CD1c-positive myeloid dendritic cell (primary cell): Measurements from ENCODE around the gene BRD9.

Experiments
- DNase-seq: peaks from one replicate; pipeline ENCODE4 v3.0.0-alpha.2; 2016; ENCODE audit errors: extremely low spot score

Gene BRD9

GRCh38 chr5:878125-878524, 14.5 kb downstream of the BRD9 start:
- DNase-seq, result no peak

- DNase-seq, result no peak
Measured at GRCh38 chr5:876398-877365, 15.9 kb downstream of the BRD9 start.

- no peak for DNase-seq
Measured at GRCh38 chr5:875931-876330, 16.7 kb downstream of the BRD9 start.

- peak; percentile 40 for DNase-seq
Measured at GRCh38 chr5:873328-873727, 19.3 kb downstream of the BRD9 start.

GRCh38 chr5:872301-872700, 20.3 kb downstream of the BRD9 start:
- no peak for DNase-seq

- no peak for DNase-seq
Measured at GRCh38 chr5:871596-872298, 20.9 kb downstream of the BRD9 start.

GRCh38 chr5:870956-871355, 21.6 kb downstream of the BRD9 start:
- DNase-seq, result no peak

GRCh38 chr5:868428-869135, 24.0 kb downstream of the BRD9 start:
- DNase-seq, result no peak

- DNase-seq, result no peak
Measured at GRCh38 chr5:867300-867870, 25.2 kb downstream of the BRD9 start.

GRCh38 chr5:865771-866170, 26.8 kb downstream of the BRD9 start:
- no peak for DNase-seq

GRCh38 chr5:865168-865521, 27.5 kb downstream of the BRD9 start:
- DNase-seq, result no peak

GRCh38 chr5:864492-865167, 28.0 kb downstream of the BRD9 start:
- no peak for DNase-seq

- no peak for DNase-seq
Measured at GRCh38 chr5:863244-863805, 29.3 kb downstream of the BRD9 start.

GRCh38 chr5:862367-863243, 30.0 kb downstream of the BRD9 start:
- DNase-seq, result no peak

- no peak for DNase-seq
Measured at GRCh38 chr5:861442-862366, 30.9 kb downstream of the BRD9 start.

GRCh38 chr5:860506-861150, 32.0 kb downstream of the BRD9 start:
- DNase-seq, result no peak

- DNase-seq, result no peak
Measured at GRCh38 chr5:859798-860296, 32.8 kb downstream of the BRD9 start.

GRCh38 chr5:859391-859790, 33.2 kb downstream of the BRD9 start:
- no peak for DNase-seq
